Liver (tissue), 9 donors: ENCODE measurements around the gene ENGASE. TPM values are rescaled to one million over a fixed set of nuclear protein-coding genes. Genes with fewer than 3 reads are reported as not detected.

Experiments
- DNase-seq: peaks from one replicate; pipeline ENCODE4 v3.0.0-alpha.2; 2017; ENCODE audit warnings: low spot score
- H3K27ac ChIP-seq, 2 donors: one replicate each; pipeline ENCODE4 v1.7.0; 2013; ENCODE audit warnings: inconsistent platforms in 2 of 2, low read length in 2 of 2, control low read depth in 1 of 2, low read depth in 1 of 2, mild to moderate bottlenecking in 1 of 2
- H3K27me3 ChIP-seq, 4 donors: one replicate each; pipeline versions ENCODE4 v1.6.1 to v1.7.0; 2013; ENCODE audit warnings: low read length in 3 of 4, inconsistent platforms in 1 of 4, mild to moderate bottlenecking in 1 of 4, moderate library complexity in 1 of 4; ENCODE audit not compliant: control insufficient read depth in 4 of 4, insufficient read depth in 4 of 4
- H3K36me3 ChIP-seq, 4 donors: one replicate each; pipeline versions ENCODE4 v1.6.1 to v1.7.0; 2013; ENCODE audit warnings: low read length in 3 of 4, mild to moderate bottlenecking in 3 of 4, low read depth in 1 of 4, moderate library complexity in 1 of 4; ENCODE audit not compliant: control insufficient read depth in 4 of 4, insufficient read depth in 3 of 4
- H3K4me1 ChIP-seq, 4 donors: one replicate each; pipeline versions ENCODE4 v1.6.1 to v1.7.0; 2013; ENCODE audit warnings: low read length in 3 of 4, mild to moderate bottlenecking in 3 of 4, moderate library complexity in 1 of 4; ENCODE audit not compliant: control insufficient read depth in 4 of 4, insufficient read depth in 4 of 4
- H3K4me3 ChIP-seq, 3 donors: one replicate each; pipeline versions ENCODE4 v1.6.1 to v1.7.0; 2013; ENCODE audit warnings: low read length in 3 of 3, control low read depth in 1 of 3, low read depth in 1 of 3, mild to moderate bottlenecking in 1 of 3
- H3K9ac ChIP-seq, 2 donors: one replicate each; pipeline ENCODE4 v1.7.0; 2013; ENCODE audit warnings: low read length in 2 of 2, mild to moderate bottlenecking in 2 of 2, moderate library complexity in 2 of 2, control low read depth in 1 of 2, low read depth in 1 of 2
- H3K9me3 ChIP-seq, 4 donors: one replicate each; pipeline versions ENCODE4 v1.6.1 to v1.7.0; 2013; ENCODE audit warnings: low read length in 3 of 4; ENCODE audit not compliant: control insufficient read depth in 4 of 4
- ATF3 ChIP-seq: IDR thresholded peaks from 2 replicates; pipeline ENCODE4 v1.6.1; 2016; ENCODE audit warnings: antibody characterized with exemption
- CTCF ChIP-seq: fragments of 150-350 bp; IDR thresholded peaks from 2 replicates; pipeline ENCODE4 v1.5.1; 2017; ENCODE audit warnings: improper control_type of control experiment, low read depth, low read length; ENCODE audit not compliant: missing input control
- EGR1 ChIP-seq, 2 donors: IDR thresholded peaks; 2 replicates each; pipeline ENCODE4 v1.6.1; 2016 to 2018; ENCODE audit warnings: antibody characterized with exemption in 2 of 2, low read depth in 2 of 2
- FOXA1 ChIP-seq: IDR thresholded peaks from 2 replicates; pipeline ENCODE4 v1.6.1; 2016; ENCODE audit warnings: antibody characterized with exemption
- FOXA2 ChIP-seq: IDR thresholded peaks from 2 replicates; pipeline ENCODE4 v1.6.1; 2016; ENCODE audit warnings: antibody characterized with exemption
- GABPA ChIP-seq, 2 donors: IDR thresholded peaks in 1 of 2; conservative IDR thresholded peaks in 1 of 2; 2 replicates each; pipeline ENCODE4 v1.6.1; 2016; ENCODE audit warnings: antibody characterized with exemption in 2 of 2, mild to moderate bottlenecking in 1 of 2, moderate library complexity in 1 of 2
- HNF4A ChIP-seq, 2 donors: conservative IDR thresholded peaks; 2 replicates each; pipeline ENCODE4 v1.6.1; 2016; ENCODE audit warnings: antibody characterized with exemption in 2 of 2, mild to moderate bottlenecking in 2 of 2
- HNF4G ChIP-seq: IDR thresholded peaks from 2 replicates; pipeline ENCODE4 v1.6.1; 2016; ENCODE audit warnings: antibody characterized with exemption
- MAX ChIP-seq: IDR thresholded peaks from 2 replicates; pipeline ENCODE4 v1.6.1; 2016; ENCODE audit warnings: antibody characterized with exemption
- NR2F2 ChIP-seq: IDR thresholded peaks from 2 replicates; pipeline ENCODE4 v1.6.1; 2016; ENCODE audit warnings: antibody characterized with exemption
- RAD21 ChIP-seq, 2 donors: IDR thresholded peaks; 2 replicates each; pipeline ENCODE4 v1.6.1; 2016; ENCODE audit warnings: antibody characterized with exemption in 2 of 2, mild to moderate bottlenecking in 2 of 2
- RXRA ChIP-seq, 2 donors: IDR thresholded peaks; 2 replicates each; pipeline ENCODE4 v1.6.1; 2017 to 2018; ENCODE audit warnings: antibody characterized with exemption in 2 of 2, mild to moderate bottlenecking in 1 of 2
- SP1 ChIP-seq: IDR thresholded peaks from 2 replicates; pipeline ENCODE4 v1.6.1; 2018; ENCODE audit warnings: antibody characterized with exemption, mild to moderate bottlenecking
- TAF1 ChIP-seq: conservative IDR thresholded peaks from 2 replicates; pipeline ENCODE4 v1.6.1; 2016; ENCODE audit warnings: antibody characterized with exemption, mild to moderate bottlenecking
- YY1 ChIP-seq: IDR thresholded peaks from 2 replicates; pipeline ENCODE4 v1.6.1; 2016; ENCODE audit warnings: antibody characterized with exemption, mild to moderate bottlenecking
- ZBTB33 ChIP-seq: IDR thresholded peaks from 2 replicates; pipeline ENCODE4 v1.6.1; 2016; ENCODE audit warnings: antibody characterized with exemption
- WGBS: extraction: QIAGEN DNeasy Blood & Tissue Kit; methylation state at CpG from one replicate; pipeline ENCODE4 v1.1.7; 2013; 5-methylcytosine and 5-hydroxymethylcytosine counted together
- polyA plus RNA-seq, 2 donors: library from polyadenylated mRNA; stranded (reverse) in 1 of 2; unstranded in 1 of 2; fragments of 200-250 nt in 1 of 2; fragments of >200 nt in 1 of 2; fragmentation: Nextera tagmentation in 1 of 2; extraction: Ambion mirVana in 1 of 2; gene quantifications; one replicate each; pipeline versions ENCODE4 v1.2.1 to v1.2.3, GENCODE V29; 2013 to 2015
- total RNA-seq, 2 donors: library from RNA; depleted of rRNA; stranded (reverse); fragments of >200 nt; gene quantifications; one replicate each; pipeline ENCODE4 v1.2.3, GENCODE V29; 2014
- donor health status: healthy.
- donor health status: healthy.
- donor health status: healthy.
- donor health status: healthy.
- donor health status: healthy.

Gene ENGASE
- total and polyA plus RNA-seq, 4 donors = 5.2 to 33.6 (median 7.8) TPM

GRCh38 chr17:79038545-79039135, 36.0 kb upstream of the ENGASE start:
- Histone ChIP-seq H3K9ac (no peak overlapping the region), H3K4me3 (no peak overlapping the region), H3K36me3 (no peaks in the 10 kb centered on the region), H3K27me3 (peaks cover 0 to 3% (median 0%) of the 10 kb centered on the region in 4 donors), H3K4me1 (no peaks in the 10 kb centered on the region), H3K27ac (no peak overlapping the region), H3K9me3 (no peaks in the 10 kb centered on the region)
- TF ChIP-seq FOXA2 = no peak
- TF ChIP-seq HNF4A (conservative IDR thresholded peaks at IDR 0.05) = no peak
- no peak for TF ChIP-seq NR2F2
- no peak for TF ChIP-seq TAF1
- no peak for TF ChIP-seq RXRA (IDR thresholded peaks at IDR 0.05)
- TF ChIP-seq YY1 = no peak
- TF ChIP-seq HNF4G = no peak
- no peak for TF ChIP-seq RAD21 (IDR thresholded peaks at IDR 0.05)
- TF ChIP-seq SP1 = no peak
- TF ChIP-seq FOXA1 = no peak
- no peak for DNase-seq
- 75% methylated on average over 8 of the region's 8 CpGs for WGBS

- Histone ChIP-seq H3K9me3 (no peaks in the 10 kb centered on the region), H3K27me3 (peaks cover 0 to 3% (median 0%) of the 10 kb centered on the region in 4 donors), H3K36me3 (no peaks in the 10 kb centered on the region), H3K4me1 (no peaks in the 10 kb centered on the region), H3K4me3 (no peak overlapping the region), H3K9ac (no peak overlapping the region), H3K27ac (no peak overlapping the region)
- no peak for DNase-seq
- TF ChIP-seq FOXA2 = no peak
- no peak for TF ChIP-seq ATF3
- TF ChIP-seq RAD21 (IDR thresholded peaks at IDR 0.05) = no peak
- no peak for TF ChIP-seq HNF4A (conservative IDR thresholded peaks at IDR 0.05)
- no peak for TF ChIP-seq ZBTB33
- TF ChIP-seq EGR1 (IDR thresholded peaks at IDR 0.05; ENCODE audit: low read depth in 2 of 2) = no peak
- no peak for TF ChIP-seq NR2F2
- TF ChIP-seq FOXA1 = no peak
- no peak for TF ChIP-seq MAX
- TF ChIP-seq SP1 = no peak
- 89% methylated on average over 8 of the region's 8 CpGs for WGBS
Observed at GRCh38 chr17:79039171-79039570, 35.5 kb upstream of the ENGASE start.

- H3K4me3 ChIP-seq = no peak overlapping the region
- no peak overlapping the region for H3K27ac ChIP-seq
- WGBS = 77% methylated on average over 6 of the region's 6 CpGs
- no peaks in the 10 kb centered on the region for H3K9me3 ChIP-seq
- TF ChIP-seq GABPA (IDR thresholded peaks at IDR 0.05 in 1 of 2, conservative IDR thresholded peaks at IDR 0.05 in 1 of 2) = no peak
- no peak for TF ChIP-seq YY1
- TF ChIP-seq FOXA1 = no peak
- TF ChIP-seq HNF4G = no peak
- no peak for TF ChIP-seq CTCF
- no peak for TF ChIP-seq EGR1 (IDR thresholded peaks at IDR 0.05; ENCODE audit: low read depth in 2 of 2)
- no peak for TF ChIP-seq FOXA2
- TF ChIP-seq MAX = no peak
- no peak for TF ChIP-seq ATF3
- TF ChIP-seq ZBTB33 = no peak
- TF ChIP-seq NR2F2 = no peak
- H3K9ac ChIP-seq = no peak overlapping the region
- no peak for DNase-seq
- H3K27me3 ChIP-seq = peaks cover 0 to 3% (median 0%) of the 10 kb centered on the region in 4 donors
- H3K4me1 ChIP-seq = no peaks in the 10 kb centered on the region
- no peaks in the 10 kb centered on the region for H3K36me3 ChIP-seq
Observed at GRCh38 chr17:79039886-79040285, 34.7 kb upstream of the ENGASE start.
